MM.1S (cell line): ENCODE measurements around the gene CYBRD1.

Source experiments
- DNase-seq: peaks from one replicate; pipeline ENCODE4 v3.0.0-alpha.2; 2015
- H2AFZ ChIP-seq: fragments of 300-600 bp; sonication (generic); 2 replicates; pipeline ENCODE4 v1.6.0; 2016; ENCODE audit warnings: antibody characterized with exemption, low read length
- H3F3A ChIP-seq: fragments of 300-600 bp; sonication (generic); 2 replicates; pipeline ENCODE4 v1.6.1; 2016; ENCODE audit warnings: mild to moderate bottlenecking, antibody characterized with exemption, low read length, moderate library complexity, mixed read lengths; ENCODE audit not compliant: insufficient read depth
- H3K27ac ChIP-seq: fragments of 300-600 bp; sonication (generic); 2 replicates; pipeline ENCODE4 v1.5.1; 2016; ENCODE audit warnings: mild to moderate bottlenecking, low read length
- H3K27me3 ChIP-seq: fragments of 300-600 bp; sonication (generic); replicated peaks from 2 replicates; pipeline ENCODE4 v1.6.0; 2016; ENCODE audit warnings: low read length; ENCODE audit not compliant: insufficient read depth
- H3K36me3 ChIP-seq: fragments of 300-600 bp; sonication (generic); replicated peaks from 2 replicates; pipeline ENCODE4 v1.6.1; 2016; ENCODE audit warnings: mild to moderate bottlenecking, low read length, mixed read lengths; ENCODE audit not compliant: insufficient read depth
- H3K4me1 ChIP-seq: fragments of 300-600 bp; sonication (generic); 2 replicates; pipeline ENCODE4 v1.6.1; 2016; ENCODE audit warnings: low read length, mixed read lengths
- H3K4me2 ChIP-seq: fragments of 300-600 bp; sonication (generic); 2 replicates; pipeline ENCODE4 v1.6.0; 2016; ENCODE audit warnings: low read depth, low read length
- H3K4me3 ChIP-seq: fragments of 300-600 bp; sonication (generic); 2 replicates; pipeline ENCODE4 v1.5.1; 2016; ENCODE audit warnings: low read length, mixed read lengths
- H3K79me2 ChIP-seq: fragments of 300-600 bp; sonication (generic); 2 replicates; pipeline ENCODE4 v1.6.1; 2016; ENCODE audit warnings: mixed run types, low read length, mixed read lengths
- H3K9ac ChIP-seq: fragments of 300-600 bp; sonication (generic); 2 replicates; pipeline ENCODE4 v1.6.1; 2016; ENCODE audit warnings: low read length, mixed read lengths
- H3K9me2 ChIP-seq: fragments of 300-600 bp; sonication (generic); replicated peaks from 2 replicates; pipeline ENCODE4 v1.6.1; 2016; ENCODE audit warnings: mild to moderate bottlenecking, low read length, mixed read lengths; ENCODE audit not compliant: insufficient read depth
- H3K9me3 ChIP-seq: fragments of 300-600 bp; sonication (generic); replicated peaks from 2 replicates; pipeline ENCODE4 v1.6.1; 2016; ENCODE audit warnings: mild to moderate bottlenecking, low read length, mixed read lengths; ENCODE audit not compliant: insufficient read depth
- H4K20me1 ChIP-seq: fragments of 300-600 bp; sonication (generic); 2 replicates; pipeline ENCODE4 v1.6.1; 2016; ENCODE audit warnings: mild to moderate bottlenecking, low read length, moderate library complexity, mixed read lengths; ENCODE audit not compliant: insufficient read depth
- CTCF ChIP-seq: fragments of 300-600 bp; sonication (generic); IDR thresholded peaks from 2 replicates; pipeline ENCODE4 v1.5.1; 2016; ENCODE audit warnings: antibody characterized with exemption, low read length, mixed read lengths
- EZH2 ChIP-seq: fragments of 300-600 bp; sonication (generic); optimal IDR thresholded peaks from 2 replicates; pipeline ENCODE3; 2017; ENCODE audit warnings: low read depth, mild to moderate bottlenecking, antibody characterized with exemption, low read length, mixed read lengths
- EZH2phosphoT487 ChIP-seq: fragments of 300-600 bp; sonication (generic); IDR thresholded peaks from 2 replicates; pipeline ENCODE4 v1.6.1; 2018; ENCODE audit warnings: antibody characterized with exemption, low read length

Gene CYBRD1

GRCh38 chr2:171487201-171487600, 35.1 kb upstream of the CYBRD1 start:
- no peaks in the 10 kb centered on the region for H3K9me3 ChIP-seq
- H3K36me3 ChIP-seq, result no peaks in the 10 kb centered on the region
- no peak overlapping the region for H3K9ac ChIP-seq
- no peaks in the 10 kb centered on the region for H3K9me2 ChIP-seq
- H2AFZ ChIP-seq, result no peak overlapping the region
- TF ChIP-seq CTCF, result no peak
- TF ChIP-seq EZH2phosphoT487, result no peak
- TF ChIP-seq EZH2, result no peak
- no peak overlapping the region for H3K4me3 ChIP-seq
- no peak overlapping the region for H3K27ac ChIP-seq
- H4K20me1 ChIP-seq, result no peaks in the 10 kb centered on the region
- no peak overlapping the region for H3K4me2 ChIP-seq
- H3F3A ChIP-seq, result no peaks in the 10 kb centered on the region
- DNase-seq, result no peak
- H3K4me1 ChIP-seq, result peaks cover 3% of the 10 kb centered on the region; the same call in 1 of the 2 replicates
- H3K27me3 ChIP-seq, result no peaks in the 10 kb centered on the region
- no peaks in the 10 kb centered on the region for H3K79me2 ChIP-seq

- no peak overlapping the region for H3K4me2 ChIP-seq
- no peak for DNase-seq
- H2AFZ ChIP-seq, result no peak overlapping the region
- H4K20me1 ChIP-seq, result no peaks in the 10 kb centered on the region
- no peaks in the 10 kb centered on the region for H3K79me2 ChIP-seq
- H3K9me2 ChIP-seq, result no peaks in the 10 kb centered on the region
- H3K27me3 ChIP-seq, result no peaks in the 10 kb centered on the region
- no peak overlapping the region for H3K27ac ChIP-seq
- H3K9ac ChIP-seq, result no peak overlapping the region
- H3K9me3 ChIP-seq, result no peaks in the 10 kb centered on the region
- no peaks in the 10 kb centered on the region for H3K4me1 ChIP-seq
- H3K4me3 ChIP-seq, result no peak overlapping the region
- no peaks in the 10 kb centered on the region for H3K36me3 ChIP-seq
- no peak for TF ChIP-seq CTCF
- TF ChIP-seq EZH2phosphoT487, result no peak
- no peak for TF ChIP-seq EZH2
- no peaks in the 10 kb centered on the region for H3F3A ChIP-seq
These were observed 34.4 kb upstream of the CYBRD1 start for GRCh38 chr2:171487803-171488259.

GRCh38 chr2:171490577-171490976, 31.7 kb upstream of the CYBRD1 start:
- Histone ChIP-seq H3K9me2 (no peaks in the 10 kb centered on the region), H3K4me3 (no peak overlapping the region), H3K27me3 (no peaks in the 10 kb centered on the region), H3K4me1 (no peaks in the 10 kb centered on the region), H2AFZ (no peak overlapping the region), H3K36me3 (no peaks in the 10 kb centered on the region), H3K9ac (no peak overlapping the region), H3K79me2 (no peaks in the 10 kb centered on the region), H3K4me2 (no peak overlapping the region), H3K27ac (no peak overlapping the region), H3F3A (no peaks in the 10 kb centered on the region), H3K9me3 (no peaks in the 10 kb centered on the region), H4K20me1 (no peaks in the 10 kb centered on the region)
- DNase-seq, result no peak
- no peak for TF ChIP-seq EZH2
- TF ChIP-seq CTCF, result no peak
- no peak for TF ChIP-seq EZH2phosphoT487
